HepG2 (cell line): Measurements from ENCODE around the gene HIGD1A. TPM values are rescaled to one million over a fixed set of nuclear protein-coding genes. Genes with fewer than 3 reads are reported as not detected.

Source experiments
- ATAC-seq: fragments of 200-7000 bp; cut with Tn5 transposase; 3 replicates; pipeline ENCODE4 v1.9.1; 2020; ENCODE audit warnings: mild to moderate bottlenecking, moderate library complexity
- BruUV-seq: library from RNA; stranded (reverse); fragments of 400-500 nt; replicated peaks from 2 replicates; lab custom pipeline; 2021; lab: Mats Ljungman, UMichigan
- CTCF ChIA-PET: fragments of 300-600 bp; formaldehyde crosslinking; extraction: SDS; loops from one replicate; lab custom pipeline; 2021; ENCODE audit warnings: low total read pairs, inconsistent platforms, low intra/inter-chr PET ratio; lab: Yijun Ruan, JAX
- POLR2A ChIA-PET: fragments of 350-600 bp; sonication (Branson Sonifier 250); formaldehyde crosslinking; loops from one replicate; lab custom pipeline; 2020; ENCODE audit warnings: antibody characterized with exemption, inconsistent platforms; lab: Yijun Ruan, JAX
- DNase-seq: peaks from one replicate; pipeline ENCODE4 v3.0.0-alpha.2; 2015; ENCODE audit warnings: low spot score
- FAIRE-seq: peaks from 3 replicates; lab custom pipeline; 2011; peaks lifted over from hg19 to GRCh38; lab: Jason Lieb, UNC
- H2AFZ ChIP-seq: one replicate; pipeline ENCODE4 v1.6.1; 2011; ENCODE audit warnings: low read length, inconsistent platforms
- H3K27ac ChIP-seq: fragments of 300-600 bp; 3 replicates; pipeline ENCODE4 v1.8.0; 2011; ENCODE audit warnings: mixed run types, mild to moderate bottlenecking, mixed read lengths, low read length, inconsistent platforms; ENCODE audit not compliant: insufficient read depth; ENCODE audit errors: extremely low read length
- H3K27me3 ChIP-seq, 2 experiments: fragments of 200-600 bp in 1 of 2; 2 replicates in 1 of 2; 3 replicates in 1 of 2; pipeline versions ENCODE4 v1.6.0 to v1.8.0; 2011; ENCODE audit warnings: low read length in 2 of 2, mild to moderate bottlenecking in 2 of 2, moderate library complexity in 2 of 2, inconsistent platforms in 1 of 2; ENCODE audit not compliant: insufficient read depth in 2 of 2, control insufficient read depth in 1 of 2
- H3K36me3 ChIP-seq, 2 experiments: fragments of 200-600 bp in 1 of 2; replicated peaks in 1 of 2; 2 replicates in 1 of 2; 3 replicates in 1 of 2; pipeline versions ENCODE4 v1.5.1 to v1.8.0; 2011; ENCODE audit warnings: low read length in 2 of 2, inconsistent platforms in 1 of 2; ENCODE audit not compliant: insufficient read depth in 2 of 2, control insufficient read depth in 1 of 2
- H3K4me1 ChIP-seq: 2 replicates; pipeline ENCODE4 v1.5.1; 2012; ENCODE audit warnings: low read length, inconsistent platforms; ENCODE audit not compliant: insufficient read depth
- H3K4me2 ChIP-seq: 2 replicates; pipeline ENCODE4 v1.6.0; 2011; ENCODE audit warnings: low read depth, low read length, inconsistent platforms
- H3K4me3 ChIP-seq, 3 experiments: fragments of 200-600 bp in 1 of 3; sonication (generic), shearing (Covaris generic) in 1 of 3; replicated peaks in 1 of 3; 2 replicates each; pipeline ENCODE4 v1.5.1; 2011 to 2016; ENCODE audit warnings: low read length in 3 of 3, inconsistent platforms in 2 of 3, low read depth in 2 of 3, mild to moderate bottlenecking in 2 of 3, control low read depth in 1 of 3, mixed read lengths in 1 of 3; ENCODE audit not compliant: insufficient read depth in 1 of 3
- H3K79me2 ChIP-seq: one replicate; pipeline ENCODE4 v1.6.1; 2011; ENCODE audit warnings: low read length, inconsistent platforms; ENCODE audit not compliant: insufficient read depth
- H3K9ac ChIP-seq: 2 replicates; pipeline ENCODE4 v1.6.0; 2011; ENCODE audit warnings: mild to moderate bottlenecking, low read depth, low read length, inconsistent platforms; ENCODE audit not compliant: insufficient read depth
- H3K9me3 ChIP-seq: 2 replicates; pipeline ENCODE4 v1.5.1; 2012; ENCODE audit warnings: mild to moderate bottlenecking, low read length
- H4K20me1 ChIP-seq: 2 replicates; pipeline ENCODE4 v1.6.0; 2011; ENCODE audit warnings: inconsistent platforms, mild to moderate bottlenecking, low read length, moderate library complexity; ENCODE audit not compliant: insufficient read depth
- GTF3A ChIP-seq: sonication (generic); formaldehyde crosslinking; conservative IDR thresholded peaks from 2 replicates; pipeline ENCODE4 v1.4.0; 2020; ENCODE audit warnings: mild to moderate bottlenecking, missing genetic modification reagents
- MXI1 ChIP-seq: IDR thresholded peaks from 3 replicates; pipeline ENCODE4 v1.6.1; 2012; ENCODE audit warnings: low read depth, low read length, inconsistent platforms, borderline replicate concordance
- NAIF1 ChIP-seq: sonication (generic); formaldehyde crosslinking; IDR thresholded peaks from 2 replicates; pipeline ENCODE4 v1.5.0; 2020; ENCODE audit warnings: mild to moderate bottlenecking, missing genetic modification reagents, borderline replicate concordance
- NCOA1 ChIP-seq: sonication (generic); formaldehyde crosslinking; IDR thresholded peaks from 2 replicates; pipeline ENCODE4 v1.9.0; 2021; ENCODE audit warnings: missing genetic modification reagents
- SCMH1 ChIP-seq: sonication (generic); formaldehyde crosslinking; IDR thresholded peaks from 2 replicates; pipeline ENCODE4 v1.9.0; 2021; ENCODE audit warnings: missing genetic modification reagents, mild to moderate bottlenecking, borderline replicate concordance
- ZMYM4 ChIP-seq: sonication (generic); formaldehyde crosslinking; IDR thresholded peaks from 2 replicates; pipeline ENCODE4 v1.8.1; 2023; ENCODE audit warnings: mild to moderate bottlenecking, missing genetic modification reagents
- ZNF10 ChIP-seq: sonication (generic); formaldehyde crosslinking; IDR thresholded peaks from 2 replicates; pipeline ENCODE4 v1.4.0; 2020; ENCODE audit warnings: mild to moderate bottlenecking, low read depth, missing genetic modification reagents, borderline replicate concordance
- ZNF136 ChIP-seq: sonication (generic); formaldehyde crosslinking; IDR thresholded peaks from 2 replicates; pipeline ENCODE4 v1.8.1; 2022; ENCODE audit warnings: low read depth, mild to moderate bottlenecking, moderate library complexity, missing genetic modification reagents
- ZNF292 ChIP-seq: sonication (generic); formaldehyde crosslinking; IDR thresholded peaks from 2 replicates; pipeline ENCODE4 v1.8.1; 2022; ENCODE audit warnings: mild to moderate bottlenecking, low read depth, missing genetic modification reagents, borderline replicate concordance
- ZNF569 ChIP-seq: sonication (generic); formaldehyde crosslinking; IDR thresholded peaks from 2 replicates; pipeline ENCODE4 v1.5.0; 2020; ENCODE audit warnings: mild to moderate bottlenecking, missing genetic modification reagents, moderate library complexity, borderline replicate concordance
- in situ Hi-C: cut with HindIII; loops from 2 replicates; pipeline ENCODE4 v1.10.0; 2017; ENCODE audit warnings: low pct_unique_long_range_greater_than_20kb; ENCODE audit not compliant: extremely low pct_ligation_motif_present
- intact Hi-C: fragments of 100-400 bp; cut with micrococcal nuclease; formaldehyde crosslinking; loops from one replicate; pipeline ENCODE4 v1.10.0; 2022; ENCODE audit not compliant: unreplicated experiment
- polyA plus RNA-seq, 8 experiments: library from polyadenylated mRNA; depleted of rRNA in 3 of 8; stranded (reverse) in 7 of 8; unstranded in 1 of 8; fragments of >200 nt; fragmentation: Illumina TruSeq in 4 of 8; extraction: Trizol in 4 of 8; gene quantifications; 2 replicates each; pipeline versions ENCODE4 v1.2.1 to v1.2.3, GENCODE V29; 2011 to 2016; ENCODE audit warnings: low read depth in 4 of 8, missing spikeins in 1 of 8, mixed read lengths in 1 of 8; ENCODE audit not compliant: insufficient read depth in 1 of 8
- total RNA-seq, 5 experiments: library from RNA; depleted of rRNA; stranded (reverse); fragments of >200 nt; fragmentation: Illumina TruSeq; extraction: Trizol; gene quantifications; 2 replicates each; pipeline ENCODE4 v1.2.3, GENCODE V29; 2016; ENCODE audit warnings: low read depth in 1 of 5
- TF ChIP-seq, protein P1 (sequence below): sonication (generic); formaldehyde crosslinking; IDR thresholded peaks from 2 replicates; pipeline ENCODE4 v1.9.0; 2021; ENCODE audit warnings: missing genetic modification reagents, borderline replicate concordance
- TF ChIP-seq, protein P2 (sequence below): sonication (generic); formaldehyde crosslinking; IDR thresholded peaks from 2 replicates; pipeline ENCODE4 v1.5.0; 2020; ENCODE audit warnings: mild to moderate bottlenecking, missing genetic modification reagents

HIGD1A gene
- total and polyA plus RNA-seq, 2 of the 13 experiments (the other 11 are each of a cell fraction or from before 2014, with no cell fraction given) = 222 to 253 TPM

DNA sequence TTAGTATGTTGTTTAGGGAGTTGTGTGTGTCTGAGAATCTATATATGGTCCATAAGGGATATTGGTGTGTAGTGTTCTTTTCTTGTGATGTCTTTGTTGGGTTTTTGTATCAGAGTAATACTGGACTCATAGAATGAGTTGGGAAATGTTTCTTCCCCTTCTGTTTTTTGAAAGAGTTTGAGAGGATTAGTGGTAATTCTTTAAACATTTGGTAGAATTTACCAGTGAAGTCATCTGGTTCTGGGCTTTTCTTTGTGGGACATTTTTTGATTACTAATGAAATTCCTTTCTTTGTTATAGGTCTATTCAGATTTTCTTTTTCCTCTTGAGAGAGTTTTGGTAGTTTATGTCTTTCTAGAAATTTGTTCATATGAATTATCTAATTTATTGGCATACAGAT lies 21.9 kb upstream of the HIGD1A start:
- Histone ChIP-seq H2AFZ (no peak overlapping the region), H3K9ac (no peak overlapping the region), H4K20me1 (no peaks in the 10 kb centered on the region), H3K4me3 (no peak overlapping the region), H3K36me3 (no peaks in the 10 kb centered on the region), H3K27ac (no peak overlapping the region), H3K9me3 (no peaks in the 10 kb centered on the region), H3K79me2 (no peaks in the 10 kb centered on the region), H3K27me3 (no peaks in the 10 kb centered on the region), H3K4me1 (peaks cover 83% of the 10 kb centered on the region), H3K4me2 (no peak overlapping the region; the same call in 1 of the 2 replicates)
- ChIA-PET CTCF (no interaction called here), POLR2A (interaction anchor here (0.7 to 1.2 kb wide), 2 partner anchors 22 to 34 kb away, joined by 4 to 8 read pairs; partner anchors contain the start of gene HIGD1A)
- no peak for DNase-seq
- in situ Hi-C loops (loop anchor here (25.0 kb wide), 1 partner anchor 589 kb away; no protein-coding TSS in a partner anchor), intact Hi-C loops (no loop called here)
- no peak for FAIRE-seq
- no peak for TF ChIP-seq ZNF292 (CRISPR knock-in tag)
- TF ChIP-seq, protein P1, sequence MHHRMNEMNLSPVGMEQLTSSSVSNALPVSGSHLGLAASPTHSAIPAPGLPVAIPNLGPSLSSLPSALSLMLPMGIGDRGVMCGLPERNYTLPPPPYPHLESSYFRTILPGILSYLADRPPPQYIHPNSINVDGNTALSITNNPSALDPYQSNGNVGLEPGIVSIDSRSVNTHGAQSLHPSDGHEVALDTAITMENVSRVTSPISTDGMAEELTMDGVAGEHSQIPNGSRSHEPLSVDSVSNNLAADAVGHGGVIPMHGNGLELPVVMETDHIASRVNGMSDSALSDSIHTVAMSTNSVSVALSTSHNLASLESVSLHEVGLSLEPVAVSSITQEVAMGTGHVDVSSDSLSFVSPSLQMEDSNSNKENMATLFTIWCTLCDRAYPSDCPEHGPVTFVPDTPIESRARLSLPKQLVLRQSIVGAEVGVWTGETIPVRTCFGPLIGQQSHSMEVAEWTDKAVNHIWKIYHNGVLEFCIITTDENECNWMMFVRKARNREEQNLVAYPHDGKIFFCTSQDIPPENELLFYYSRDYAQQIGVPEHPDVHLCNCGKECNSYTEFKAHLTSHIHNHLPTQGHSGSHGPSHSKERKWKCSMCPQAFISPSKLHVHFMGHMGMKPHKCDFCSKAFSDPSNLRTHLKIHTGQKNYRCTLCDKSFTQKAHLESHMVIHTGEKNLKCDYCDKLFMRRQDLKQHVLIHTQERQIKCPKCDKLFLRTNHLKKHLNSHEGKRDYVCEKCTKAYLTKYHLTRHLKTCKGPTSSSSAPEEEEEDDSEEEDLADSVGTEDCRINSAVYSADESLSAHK (CRISPR knock-in tag) = no peak
- TF ChIP-seq ZNF10 (CRISPR knock-in tag) = no peak
- no peak for TF ChIP-seq NAIF1
- no peak for TF ChIP-seq MXI1
- no peak for TF ChIP-seq NCOA1
- TF ChIP-seq, protein P2, sequence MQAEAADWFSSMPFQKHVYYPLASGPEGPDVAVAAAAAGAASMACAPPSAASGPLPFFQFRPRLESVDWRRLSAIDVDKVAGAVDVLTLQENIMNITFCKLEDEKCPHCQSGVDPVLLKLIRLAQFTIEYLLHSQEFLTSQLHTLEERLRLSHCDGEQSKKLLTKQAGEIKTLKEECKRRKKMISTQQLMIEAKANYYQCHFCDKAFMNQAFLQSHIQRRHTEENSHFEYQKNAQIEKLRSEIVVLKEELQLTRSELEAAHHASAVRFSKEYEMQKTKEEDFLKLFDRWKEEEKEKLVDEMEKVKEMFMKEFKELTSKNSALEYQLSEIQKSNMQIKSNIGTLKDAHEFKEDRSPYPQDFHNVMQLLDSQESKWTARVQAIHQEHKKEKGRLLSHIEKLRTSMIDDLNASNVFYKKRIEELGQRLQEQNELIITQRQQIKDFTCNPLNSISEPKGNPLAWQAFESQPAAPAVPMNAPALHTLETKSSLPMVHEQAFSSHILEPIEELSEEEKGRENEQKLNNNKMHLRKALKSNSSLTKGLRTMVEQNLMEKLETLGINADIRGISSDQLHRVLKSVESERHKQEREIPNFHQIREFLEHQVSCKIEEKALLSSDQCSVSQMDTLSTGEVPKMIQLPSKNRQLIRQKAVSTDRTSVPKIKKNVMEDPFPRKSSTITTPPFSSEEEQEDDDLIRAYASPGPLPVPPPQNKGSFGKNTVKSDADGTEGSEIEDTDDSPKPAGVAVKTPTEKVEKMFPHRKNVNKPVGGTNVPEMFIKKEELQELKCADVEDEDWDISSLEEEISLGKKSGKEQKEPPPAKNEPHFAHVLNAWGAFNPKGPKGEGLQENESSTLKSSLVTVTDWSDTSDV (CRISPR knock-in tag) = no peak
- TF ChIP-seq ZMYM4 (CRISPR knock-in tag) = no peak
- no peak for TF ChIP-seq SCMH1 (CRISPR knock-in tag)
- TF ChIP-seq ZNF569 (CRISPR knock-in tag) = no peak
- no peak for TF ChIP-seq ZNF136 (CRISPR knock-in tag)
- TF ChIP-seq GTF3A (CRISPR knock-in tag) = no peak
- ATAC-seq = no peak
- no TSS peak for BruUV-seq
